Colonic mucosa (tissue), 4 donors: Measurements from ENCODE around the gene R3HDM2. TPM values are rescaled to one million over a fixed set of nuclear protein-coding genes. Genes with fewer than 3 reads are reported as not detected.

Experiments used
- DNase-seq: peaks from one replicate; pipeline ENCODE4 v3.0.0-alpha.2; 2020
- H3K27ac ChIP-seq: fragments of 200-600 bp; one replicate; pipeline ENCODE4 v1.8.0; 2021
- H3K27me3 ChIP-seq: fragments of 200-600 bp; one replicate; pipeline ENCODE4 v1.8.0; 2021
- H3K36me3 ChIP-seq: fragments of 200-600 bp; one replicate; pipeline ENCODE4 v1.8.0; 2021
- H3K4me1 ChIP-seq: fragments of 200-600 bp; one replicate; pipeline ENCODE4 v1.8.0; 2021; ENCODE audit warnings: mild to moderate bottlenecking
- H3K4me3 ChIP-seq: fragments of 200-600 bp; one replicate; pipeline ENCODE4 v1.8.0; 2021
- H3K9ac ChIP-seq, 2 donors: one replicate each; pipeline ENCODE4 v1.7.0; 2013; ENCODE audit warnings: control low read depth in 2 of 2, low read depth in 2 of 2, low read length in 2 of 2
- H3K9me3 ChIP-seq: fragments of 200-600 bp; one replicate; pipeline ENCODE4 v1.8.0; 2021
- CTCF ChIP-seq: fragments of 200-600 bp; IDR thresholded peaks from one replicate; pipeline ENCODE4 v1.8.0; 2022; ENCODE audit warnings: antibody characterized with exemption, mild to moderate bottlenecking
- intact Hi-C: fragments of 100-400 bp; cut with DNase I; formaldehyde crosslinking; loops from one replicate; pipeline ENCODE4 v1.14.1; 2022
- total RNA-seq, 2 donors: library from RNA; stranded (reverse); fragmentation: NEBNext Ultra II Directional in 1 of 2; extraction: Animal tissue kit (Norgen Biotek cat#: 25700) in 1 of 2; gene quantifications; one replicate each; pipeline ENCODE4 v1.2.1, GENCODE V29; 2021
- donor health status: healthy.
- donor health status: DM: no; HTN: no; CAD: no.
- donor health status: DM: no; HTN: no; CAD: no.

The R3HDM2 gene
- total RNA-seq, 2 donors from 2014 or later, result 41.0 to 60.4 TPM

DNA sequence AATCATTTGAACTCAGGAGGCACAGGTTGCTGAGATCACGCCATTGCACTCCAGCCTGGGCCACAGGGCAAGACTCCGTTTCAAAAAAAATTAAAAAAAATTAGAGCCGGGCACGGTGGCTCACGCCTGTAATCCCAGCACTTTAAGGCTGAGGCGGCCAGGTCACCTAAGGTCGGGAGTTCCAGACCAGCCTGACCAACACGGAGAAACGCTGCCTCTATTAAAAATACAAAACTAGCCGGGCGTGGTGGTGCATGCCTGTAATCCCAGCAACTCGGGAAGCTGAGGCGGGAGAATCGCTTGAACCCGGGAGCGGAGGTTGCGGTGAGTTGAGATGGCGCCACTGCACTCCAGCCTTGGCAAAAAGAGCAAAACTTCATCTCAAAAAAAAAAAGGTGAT is 35.7 kb downstream of the R3HDM2 start:
- H3K4me3 ChIP-seq, result no peak overlapping the region
- H3K9ac ChIP-seq, result no peak overlapping the region
- no peaks in the 10 kb centered on the region for H3K27me3 ChIP-seq
- H3K36me3 ChIP-seq, result no peaks in the 10 kb centered on the region
- intact Hi-C loops, result no loop called here
- TF ChIP-seq CTCF, result no peak
- H3K27ac ChIP-seq, result no peak overlapping the region
- no peaks in the 10 kb centered on the region for H3K9me3 ChIP-seq
- no peaks in the 10 kb centered on the region for H3K4me1 ChIP-seq
- no peak for DNase-seq

- Histone ChIP-seq H3K9me3 (no peaks in the 10 kb centered on the region), H3K4me3 (no peak overlapping the region), H3K36me3 (no peaks in the 10 kb centered on the region), H3K27me3 (no peaks in the 10 kb centered on the region), H3K9ac (no peak overlapping the region), H3K4me1 (no peaks in the 10 kb centered on the region), H3K27ac (no peak overlapping the region)
- no peak for DNase-seq
- intact Hi-C loops, result no loop called here
- no peak for TF ChIP-seq CTCF
Measured at GRCh38 chr12:57390174-57390573, 40.7 kb downstream of the R3HDM2 start.

DNA sequence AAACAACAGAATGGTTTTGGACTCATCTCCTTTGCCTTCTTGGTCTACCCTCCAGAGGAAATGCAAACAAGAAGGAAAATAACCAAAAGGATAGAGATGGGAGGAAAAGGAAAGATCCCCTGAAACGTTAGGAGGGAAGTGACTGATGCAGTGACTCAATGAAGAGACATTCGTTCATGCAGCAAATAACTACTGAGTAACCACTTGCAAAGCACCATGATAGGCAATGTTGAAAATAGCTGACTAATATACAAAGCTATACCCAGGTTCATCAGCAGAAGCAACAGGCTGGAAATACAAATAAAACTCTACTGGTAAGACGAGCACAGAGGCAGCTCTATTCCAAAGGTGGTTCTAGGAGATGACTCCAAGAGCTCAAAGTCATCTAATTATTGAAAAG is 41.8 kb downstream of the R3HDM2 start:
- no peak for DNase-seq
- no peaks in the 10 kb centered on the region for H3K9me3 ChIP-seq
- H3K27me3 ChIP-seq, result no peaks in the 10 kb centered on the region
- no peaks in the 10 kb centered on the region for H3K36me3 ChIP-seq
- H3K27ac ChIP-seq, result no peak overlapping the region
- no peaks in the 10 kb centered on the region for H3K4me1 ChIP-seq
- no peak overlapping the region for H3K4me3 ChIP-seq
- intact Hi-C loops, result no loop called here
- no peak for TF ChIP-seq CTCF
- H3K9ac ChIP-seq, result no peak overlapping the region

GRCh38 chr12:57388425-57388824 is 42.4 kb downstream of the R3HDM2 start:
- TF ChIP-seq CTCF, result no peak
- no peak overlapping the region for H3K9ac ChIP-seq

DNA sequence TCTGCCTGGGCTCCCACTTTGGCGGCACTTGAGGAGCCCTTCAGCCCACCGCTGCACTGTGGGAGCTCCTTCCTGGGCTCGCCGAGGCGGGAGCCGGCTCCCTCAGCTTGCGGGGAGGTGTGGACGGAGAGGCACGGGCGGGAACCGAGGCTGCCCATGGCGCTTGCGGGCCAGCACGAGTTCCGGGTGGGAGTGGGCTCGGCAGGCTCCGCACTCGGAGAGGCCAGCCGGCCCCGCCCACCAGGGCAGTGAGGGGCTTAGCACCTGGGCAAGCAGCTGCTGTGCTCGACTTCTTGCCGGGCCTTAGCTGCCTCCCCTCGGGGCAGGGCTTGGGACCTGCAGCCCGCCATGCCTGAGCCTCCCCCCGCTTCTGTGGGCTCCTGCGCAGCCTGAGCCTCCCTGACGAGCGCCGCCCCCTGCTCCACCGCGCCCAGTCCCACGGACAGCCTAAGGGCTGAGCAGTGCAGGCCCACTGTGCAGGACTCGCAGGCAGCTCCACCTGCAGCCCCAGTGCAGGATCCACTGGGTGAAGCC is 44.6 kb downstream of the R3HDM2 start:
- H3K4me1 ChIP-seq, result no peaks in the 10 kb centered on the region
- no peak overlapping the region for H3K27ac ChIP-seq
- no peaks in the 10 kb centered on the region for H3K27me3 ChIP-seq
- DNase-seq, result no peak
- H3K9me3 ChIP-seq, result no peaks in the 10 kb centered on the region
- H3K4me3 ChIP-seq, result no peak overlapping the region
- no peaks in the 10 kb centered on the region for H3K36me3 ChIP-seq
- H3K9ac ChIP-seq, result no peak overlapping the region
- intact Hi-C loops, result no loop called here
- no peak for TF ChIP-seq CTCF

More at GRCh38 chr12:57388425-57388824, 42.4 kb downstream of the R3HDM2 start:
- intact Hi-C loops, result no loop called here
- no peak overlapping the region for H3K27ac ChIP-seq
- H3K4me3 ChIP-seq, result no peak overlapping the region
- no peaks in the 10 kb centered on the region for H3K36me3 ChIP-seq
- H3K27me3 ChIP-seq, result no peaks in the 10 kb centered on the region
- no peak for DNase-seq
- H3K4me1 ChIP-seq, result no peaks in the 10 kb centered on the region
- H3K9me3 ChIP-seq, result no peaks in the 10 kb centered on the region
